Smooth muscle cell (in vitro differentiated cells): ENCODE data around the gene C5orf22. TPM values are rescaled to one million over a fixed set of nuclear protein-coding genes. Genes with fewer than 3 reads are reported as not detected.
"Not testable (repeated sequence)": the region's sequence is repeated elsewhere in the genome, so short reads cannot be mapped to it uniquely, and the experiment has no call there.

ENCODE experiments used
- DNase-seq: peaks from one replicate; lab custom pipeline; 2025; ENCODE audit not compliant: unreplicated experiment; lab: John Stamatoyannopoulos, UW
- H2AFZ ChIP-seq: fragments of 200-600 bp; sonication (generic); 2 replicates; pipeline ENCODE4 v1.6.0; 2016; ENCODE audit warnings: antibody characterized with exemption, low read depth, mild to moderate bottlenecking
- H3F3A ChIP-seq: fragments of 200-600 bp; sonication (generic); 2 replicates; pipeline ENCODE4 v1.6.0; 2017; ENCODE audit warnings: antibody characterized with exemption, low read depth
- H3K27ac ChIP-seq: fragments of 200-600 bp; sonication (generic); 2 replicates; pipeline ENCODE4 v1.5.1; 2016; ENCODE audit warnings: low read depth, mild to moderate bottlenecking
- H3K27me3 ChIP-seq: fragments of 200-600 bp; sonication (generic); 2 replicates; pipeline ENCODE4 v1.6.1; 2016; ENCODE audit warnings: low read depth, mild to moderate bottlenecking
- H3K36me3 ChIP-seq: fragments of 200-600 bp; sonication (generic); 2 replicates; pipeline ENCODE4 v1.5.1; 2016; ENCODE audit warnings: low read depth
- H3K4me1 ChIP-seq: fragments of 200-600 bp; sonication (generic); 2 replicates; pipeline ENCODE4 v1.5.1; 2016; ENCODE audit warnings: low read depth
- H3K4me2 ChIP-seq: fragments of 200-600 bp; sonication (generic); 2 replicates; pipeline ENCODE4 v1.6.0; 2016; ENCODE audit warnings: mild to moderate bottlenecking
- H3K4me3 ChIP-seq: fragments of 200-600 bp; sonication (generic); 2 replicates; pipeline ENCODE4 v1.5.1; 2016; ENCODE audit warnings: mild to moderate bottlenecking
- H3K79me2 ChIP-seq: fragments of 200-600 bp; sonication (generic); 2 replicates; pipeline ENCODE4 v1.6.0; 2016; ENCODE audit warnings: low read depth, mild to moderate bottlenecking
- H3K9ac ChIP-seq: fragments of 200-600 bp; sonication (generic); 2 replicates; pipeline ENCODE4 v1.6.0; 2016; ENCODE audit warnings: low read depth
- H3K9me3 ChIP-seq: fragments of 200-600 bp; sonication (generic); replicated peaks from 2 replicates; pipeline ENCODE4 v1.5.1; 2016; ENCODE audit warnings: low read depth
- H4K20me1 ChIP-seq: fragments of 200-600 bp; sonication (generic); 2 replicates; pipeline ENCODE4 v1.6.0; 2016; ENCODE audit warnings: low read depth
- WGBS: methylation state at CpG from one replicate; pipeline ENCODE4 v1.1.7; 2016; ENCODE audit warnings: low lambda C conversion rate; 5-methylcytosine and 5-hydroxymethylcytosine counted together
- polyA plus RNA-seq: library from polyadenylated mRNA; unstranded; fragments of >200 nt; fragmentation: Nextera tagmentation; extraction: Ambion mirVana; gene quantifications from 2 replicates; pipeline ENCODE4 v1.2.1, GENCODE V29; 2016
- total RNA-seq: library from RNA; depleted of rRNA; stranded (reverse); fragments of >200 nt; gene quantifications from 2 replicates; pipeline ENCODE4 v1.2.3, GENCODE V29; 2014
- TF ChIP-seq, protein P1 (sequence below): fragments of 200-600 bp; sonication (generic); IDR thresholded peaks from 2 replicates; pipeline ENCODE4 v1.5.1; 2017; ENCODE audit warnings: borderline replicate concordance, mild to moderate bottlenecking, antibody characterized with exemption; ENCODE audit not compliant: insufficient read depth, poor library complexity, severe bottlenecking

Gene C5orf22
- total and polyA plus RNA-seq, 2 experiments from 2014 or later, result 17.6 to 20.5 TPM

DNA sequence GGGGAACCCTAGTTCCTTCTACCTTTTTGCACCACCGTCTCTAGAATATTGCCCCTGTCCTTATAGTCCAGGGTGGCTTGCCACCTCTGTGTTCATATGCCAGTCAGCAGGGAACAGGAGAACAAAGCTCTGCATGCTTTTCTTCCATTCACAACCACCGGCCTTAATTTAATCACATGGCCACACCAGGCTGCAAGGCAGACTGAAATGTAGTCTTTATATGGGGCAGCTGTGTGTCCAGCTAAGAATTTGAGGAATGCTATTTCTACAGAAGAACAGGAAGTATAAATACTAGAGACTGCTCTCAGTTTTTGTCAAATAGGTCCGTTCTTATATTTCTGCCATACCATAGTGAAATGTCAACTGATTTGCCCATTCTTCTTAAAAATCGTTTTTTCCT, 5.8 kb downstream of the C5orf22 start:
- Histone ChIP-seq H4K20me1 (peaks cover 11% of the 10 kb centered on the region), H3K36me3 (peaks cover 45% of the 10 kb centered on the region), H3K4me2 (no peak overlapping the region), H3F3A (no peaks in the 10 kb centered on the region), H3K27ac (no peak overlapping the region), H3K9me3 (no peaks in the 10 kb centered on the region), H3K4me3 (no peak overlapping the region), H2AFZ (no peak overlapping the region), H3K9ac (no peak overlapping the region), H3K79me2 (peaks cover 17% of the 10 kb centered on the region), H3K27me3 (no peaks in the 10 kb centered on the region), H3K4me1 (peaks cover 8% of the 10 kb centered on the region)
- DNase-seq, result no peak
- 86% methylated on average over 4 of the region's 4 CpGs for WGBS
- TF ChIP-seq, protein P1, sequence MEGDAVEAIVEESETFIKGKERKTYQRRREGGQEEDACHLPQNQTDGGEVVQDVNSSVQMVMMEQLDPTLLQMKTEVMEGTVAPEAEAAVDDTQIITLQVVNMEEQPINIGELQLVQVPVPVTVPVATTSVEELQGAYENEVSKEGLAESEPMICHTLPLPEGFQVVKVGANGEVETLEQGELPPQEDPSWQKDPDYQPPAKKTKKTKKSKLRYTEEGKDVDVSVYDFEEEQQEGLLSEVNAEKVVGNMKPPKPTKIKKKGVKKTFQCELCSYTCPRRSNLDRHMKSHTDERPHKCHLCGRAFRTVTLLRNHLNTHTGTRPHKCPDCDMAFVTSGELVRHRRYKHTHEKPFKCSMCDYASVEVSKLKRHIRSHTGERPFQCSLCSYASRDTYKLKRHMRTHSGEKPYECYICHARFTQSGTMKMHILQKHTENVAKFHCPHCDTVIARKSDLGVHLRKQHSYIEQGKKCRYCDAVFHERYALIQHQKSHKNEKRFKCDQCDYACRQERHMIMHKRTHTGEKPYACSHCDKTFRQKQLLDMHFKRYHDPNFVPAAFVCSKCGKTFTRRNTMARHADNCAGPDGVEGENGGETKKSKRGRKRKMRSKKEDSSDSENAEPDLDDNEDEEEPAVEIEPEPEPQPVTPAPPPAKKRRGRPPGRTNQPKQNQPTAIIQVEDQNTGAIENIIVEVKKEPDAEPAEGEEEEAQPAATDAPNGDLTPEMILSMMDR, result no peak

DNA sequence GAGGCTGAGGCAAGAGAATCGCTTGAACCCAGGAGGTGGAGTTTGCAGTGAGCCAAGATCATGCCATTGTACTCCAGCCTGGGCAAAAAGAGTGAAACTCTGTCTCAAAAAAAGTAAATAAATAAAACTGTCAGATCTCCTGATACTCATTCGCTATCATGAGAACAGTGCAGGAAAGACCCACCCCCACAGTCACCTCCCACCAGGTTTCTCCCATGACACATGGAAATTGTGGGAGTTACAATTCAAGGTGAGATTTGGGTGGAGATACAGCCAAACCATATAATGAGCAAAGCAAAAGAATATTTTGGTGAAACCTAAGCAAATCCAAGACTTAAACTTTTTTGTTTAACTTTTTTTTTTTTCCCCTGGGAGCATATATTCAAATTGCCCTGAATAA, 17.0 kb downstream of the C5orf22 start:
- not testable (repeated sequence) for DNase-seq, H3K27me3 ChIP-seq, H3K79me2 ChIP-seq, H3K4me2 ChIP-seq, H3K4me3 ChIP-seq, H3K27ac ChIP-seq, H2AFZ ChIP-seq, H3K9ac ChIP-seq, H3F3A ChIP-seq, H3K9me3 ChIP-seq, H4K20me1 ChIP-seq, H3K4me1 ChIP-seq
- H3K36me3 ChIP-seq, result peaks cover 26% of the 10 kb centered on the region
- 96% methylated on average over 2 of the region's 2 CpGs for WGBS

DNA sequence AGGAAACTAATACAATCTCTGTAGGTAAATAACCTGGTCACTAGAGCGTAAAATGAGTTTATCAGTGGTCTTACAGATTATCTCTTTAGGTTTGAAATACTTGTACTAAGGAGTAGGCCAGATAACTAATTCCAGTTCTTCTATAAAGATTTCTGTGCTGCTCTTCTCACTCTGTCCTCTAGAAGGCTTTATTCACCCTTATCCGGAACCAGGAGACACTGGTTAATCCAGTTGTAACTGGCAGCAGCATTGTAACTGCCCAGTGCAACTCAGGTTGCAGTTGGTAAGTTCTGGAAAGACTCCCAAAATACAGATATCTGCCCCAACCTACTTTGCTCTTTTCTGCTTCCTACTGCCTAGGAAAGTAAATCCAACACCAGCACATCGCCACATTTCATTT, 19.8 kb downstream of the C5orf22 start:
- 92% methylated on average over 3 of the region's 3 CpGs for WGBS
- H3K4me3 ChIP-seq, result no peak overlapping the region
- TF ChIP-seq, protein P1, result no peak
- no peak overlapping the region for H3K4me2 ChIP-seq
- H3F3A ChIP-seq, result no peaks in the 10 kb centered on the region
- no peak overlapping the region for H3K9ac ChIP-seq
- no peak for DNase-seq
- H3K4me1 ChIP-seq, result no peaks in the 10 kb centered on the region
- H3K9me3 ChIP-seq, result no peaks in the 10 kb centered on the region
- H3K36me3 ChIP-seq, result peaks cover 19% of the 10 kb centered on the region
- no peaks in the 10 kb centered on the region for H4K20me1 ChIP-seq
- no peaks in the 10 kb centered on the region for H3K79me2 ChIP-seq
- no peak overlapping the region for H2AFZ ChIP-seq
- no peak overlapping the region for H3K27ac ChIP-seq
- no peaks in the 10 kb centered on the region for H3K27me3 ChIP-seq

DNA sequence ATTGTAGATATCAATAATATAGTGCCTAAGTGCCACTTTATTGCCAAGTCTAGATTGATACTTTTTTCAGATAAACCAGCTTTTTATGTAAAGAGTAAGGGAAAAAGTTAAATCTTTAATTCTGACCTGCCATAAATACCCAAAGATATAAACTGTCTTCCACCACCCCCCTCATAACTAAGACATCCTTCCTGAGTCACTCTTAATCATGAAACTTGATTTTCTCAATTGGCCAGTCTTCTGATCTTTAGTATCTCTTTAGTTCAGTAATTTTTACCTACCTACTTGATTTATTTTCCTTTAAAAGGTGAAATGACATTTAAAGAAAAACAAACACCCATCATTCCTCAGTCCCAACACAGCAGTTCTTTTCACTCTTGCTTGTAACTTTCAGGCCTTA, 21.8 kb downstream of the C5orf22 start:
- H3K9me3 ChIP-seq, result no peaks in the 10 kb centered on the region
- H3K36me3 ChIP-seq, result peaks cover 19% of the 10 kb centered on the region
- TF ChIP-seq, protein P1, result no peak
- H3K9ac ChIP-seq, result no peak overlapping the region
- no peaks in the 10 kb centered on the region for H3K4me1 ChIP-seq
- no peaks in the 10 kb centered on the region for H3K27me3 ChIP-seq
- no peak overlapping the region for H2AFZ ChIP-seq
- H3K27ac ChIP-seq, result no peak overlapping the region
- H3K4me2 ChIP-seq, result no peak overlapping the region
- H3K79me2 ChIP-seq, result no peaks in the 10 kb centered on the region
- DNase-seq, result no peak
- no peak overlapping the region for H3K4me3 ChIP-seq
- no peaks in the 10 kb centered on the region for H3F3A ChIP-seq
- no peaks in the 10 kb centered on the region for H4K20me1 ChIP-seq
